ENCODE results near the gene C2CD2L. TPM values are rescaled to one million over a fixed set of nuclear protein-coding genes. Genes with fewer than 3 reads are reported as not detected.

The C2CD2L gene
- total RNA-seq, 1 experiment from 2014 or later: 14.7 TPM

DNA sequence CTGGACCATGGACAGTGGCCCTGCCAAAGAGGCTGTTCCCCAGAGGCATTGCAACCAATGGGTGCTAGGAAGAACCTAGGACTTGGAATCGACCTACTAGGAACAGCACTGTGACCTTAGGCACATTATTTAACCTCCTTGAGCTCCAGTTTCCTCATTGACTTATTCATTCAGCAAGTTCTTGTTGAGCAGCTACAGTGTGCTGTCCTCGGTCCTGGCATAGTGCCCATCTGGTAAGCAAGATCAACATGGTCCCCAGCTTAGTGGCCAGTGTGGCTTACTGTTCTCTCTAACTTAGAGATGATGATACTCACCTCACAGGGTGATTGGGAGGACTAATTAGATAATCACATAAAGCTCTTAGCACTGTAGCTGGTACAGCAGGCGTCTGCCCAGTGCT is 49.9 kb downstream of the C2CD2L start:
- Histone ChIP-seq H3K36me3 (ENCODE audit: control insufficient read depth, insufficient read depth, low read length) (no peaks in the 10 kb centered on the region), H3K4me3 (ENCODE audit: low read depth, low read length) (no peak overlapping the region), H3K4me1 (no peaks in the 10 kb centered on the region), H3K27me3 (replicated peaks; ENCODE audit: control insufficient read depth, insufficient read depth, low read length) (no peaks in the 10 kb centered on the region), H3K9me3 (no peaks in the 10 kb centered on the region)
- Mint-ChIP-seq H3K9me3 (ENCODE audit: unreplicated experiment) (no peaks in the 10 kb centered on the region), H3K4me3 (ENCODE audit: unreplicated experiment) (no peak overlapping the region), H3K4me1 (ENCODE audit: low read depth, unreplicated experiment) (peaks cover 6% of the 10 kb centered on the region), H3K36me3 (ENCODE audit: insufficient read depth, unreplicated experiment) (no peaks in the 10 kb centered on the region), H3K27ac (ENCODE audit: unreplicated experiment) (no peak overlapping the region), H3K27me3 (ENCODE audit: insufficient read depth, unreplicated experiment) (peaks cover 13% of the 10 kb centered on the region)
- POLR2A ChIA-PET: no interaction called here
- TF ChIP-seq, protein P1, sequence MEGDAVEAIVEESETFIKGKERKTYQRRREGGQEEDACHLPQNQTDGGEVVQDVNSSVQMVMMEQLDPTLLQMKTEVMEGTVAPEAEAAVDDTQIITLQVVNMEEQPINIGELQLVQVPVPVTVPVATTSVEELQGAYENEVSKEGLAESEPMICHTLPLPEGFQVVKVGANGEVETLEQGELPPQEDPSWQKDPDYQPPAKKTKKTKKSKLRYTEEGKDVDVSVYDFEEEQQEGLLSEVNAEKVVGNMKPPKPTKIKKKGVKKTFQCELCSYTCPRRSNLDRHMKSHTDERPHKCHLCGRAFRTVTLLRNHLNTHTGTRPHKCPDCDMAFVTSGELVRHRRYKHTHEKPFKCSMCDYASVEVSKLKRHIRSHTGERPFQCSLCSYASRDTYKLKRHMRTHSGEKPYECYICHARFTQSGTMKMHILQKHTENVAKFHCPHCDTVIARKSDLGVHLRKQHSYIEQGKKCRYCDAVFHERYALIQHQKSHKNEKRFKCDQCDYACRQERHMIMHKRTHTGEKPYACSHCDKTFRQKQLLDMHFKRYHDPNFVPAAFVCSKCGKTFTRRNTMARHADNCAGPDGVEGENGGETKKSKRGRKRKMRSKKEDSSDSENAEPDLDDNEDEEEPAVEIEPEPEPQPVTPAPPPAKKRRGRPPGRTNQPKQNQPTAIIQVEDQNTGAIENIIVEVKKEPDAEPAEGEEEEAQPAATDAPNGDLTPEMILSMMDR (IDR thresholded peaks at IDR 0.05; ENCODE audit: insufficient read depth in 1 of 2, low read depth in 1 of 2, low read length in 1 of 2, severe bottlenecking in 1 of 2, unreplicated experiment in 1 of 2): no peak
- CTCF ChIA-PET: interaction anchor here (0.6 to 3.8 kb wide), 6 partner anchors 8 to 55 kb away, joined by 3 to 19 read pairs (median 5); partner anchors contain the start of genes ABCG4, CBL, DPAGT1 and NHERF4
- BruUV-seq (replicated peaks): no TSS peak
- no peak for DNase-seq
- intact Hi-C loops (cut with micrococcal nuclease; ENCODE audit: unreplicated experiment): no loop called here

DNA sequence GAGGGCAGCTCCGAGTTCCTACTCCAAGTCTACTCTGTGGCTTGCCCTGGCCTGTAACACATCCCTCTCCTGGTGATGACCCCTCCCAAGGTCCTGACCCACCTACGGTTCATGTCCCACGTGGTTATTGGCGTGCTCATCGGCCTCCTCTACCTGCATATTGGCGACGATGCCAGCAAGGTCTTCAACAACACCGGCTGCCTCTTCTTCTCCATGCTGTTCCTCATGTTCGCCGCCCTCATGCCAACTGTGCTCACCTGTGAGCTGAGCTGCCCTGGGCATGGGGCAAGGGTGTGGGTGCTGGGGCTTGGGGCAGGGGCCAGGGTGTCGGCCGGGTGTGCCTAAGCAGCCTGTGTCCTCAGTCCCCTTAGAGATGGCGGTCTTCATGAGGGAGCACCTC is 51.3 kb downstream of the C2CD2L start:
- no peaks in the 10 kb centered on the region for H3K4me1 ChIP-seq
- peaks cover 16% of the 10 kb centered on the region for H3K27me3 Mint-ChIP-seq (ENCODE audit: insufficient read depth, unreplicated experiment)
- peaks cover 6% of the 10 kb centered on the region for H3K4me1 Mint-ChIP-seq (ENCODE audit: low read depth, unreplicated experiment)
- CTCF ChIA-PET: no interaction called here
- intact Hi-C loops (cut with micrococcal nuclease; ENCODE audit: unreplicated experiment): no loop called here
- BruUV-seq (replicated peaks): no TSS peak
- H3K9me3 Mint-ChIP-seq (ENCODE audit: unreplicated experiment): no peaks in the 10 kb centered on the region
- TF ChIP-seq, protein P1 (IDR thresholded peaks at IDR 0.05; ENCODE audit: insufficient read depth in 1 of 2, low read depth in 1 of 2, low read length in 1 of 2, severe bottlenecking in 1 of 2, unreplicated experiment in 1 of 2): no peak
- no peaks in the 10 kb centered on the region for H3K9me3 ChIP-seq
- POLR2A ChIA-PET: no interaction called here
- no peak overlapping the region for H3K4me3 Mint-ChIP-seq (ENCODE audit: unreplicated experiment)
- H3K36me3 ChIP-seq (ENCODE audit: control insufficient read depth, insufficient read depth, low read length): no peaks in the 10 kb centered on the region
- no peak overlapping the region for H3K27ac Mint-ChIP-seq (ENCODE audit: unreplicated experiment)
- no peak for DNase-seq
- no peaks in the 10 kb centered on the region for H3K36me3 Mint-ChIP-seq (ENCODE audit: insufficient read depth, unreplicated experiment)
- H3K4me3 ChIP-seq (ENCODE audit: low read depth, low read length): no peak overlapping the region
- H3K27me3 ChIP-seq (replicated peaks; ENCODE audit: control insufficient read depth, insufficient read depth, low read length): no peaks in the 10 kb centered on the region

DNA sequence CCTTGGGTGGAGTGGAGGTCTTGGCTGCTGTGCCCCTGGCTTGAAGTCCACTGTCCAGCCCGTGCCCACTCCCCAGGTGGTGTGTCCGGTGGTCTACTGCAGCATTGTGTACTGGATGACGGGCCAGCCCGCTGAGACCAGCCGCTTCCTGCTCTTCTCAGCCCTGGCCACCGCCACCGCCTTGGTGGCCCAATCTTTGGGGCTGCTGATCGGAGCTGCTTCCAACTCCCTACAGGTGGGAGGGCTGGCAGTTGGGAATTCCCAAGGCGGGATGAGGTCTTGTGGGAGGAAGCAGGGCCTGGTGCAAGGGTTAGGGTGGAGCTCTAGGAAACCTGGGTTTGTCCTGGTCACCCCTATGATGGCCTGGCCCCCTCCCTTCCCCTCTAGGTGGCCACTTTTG is 53.0 kb downstream of the C2CD2L start:
- ChIA-PET POLR2A (no interaction called here), CTCF (no interaction called here)
- peaks cover 13% of the 10 kb centered on the region for H3K27me3 Mint-ChIP-seq (ENCODE audit: insufficient read depth, unreplicated experiment)
- H3K27ac Mint-ChIP-seq (ENCODE audit: unreplicated experiment): no peak overlapping the region
- H3K4me1 ChIP-seq: no peaks in the 10 kb centered on the region
- no peaks in the 10 kb centered on the region for H3K9me3 ChIP-seq
- H3K4me3 ChIP-seq (ENCODE audit: low read depth, low read length): no peak overlapping the region
- H3K36me3 Mint-ChIP-seq (ENCODE audit: insufficient read depth, unreplicated experiment): no peaks in the 10 kb centered on the region
- BruUV-seq (replicated peaks): no TSS peak
- H3K4me3 Mint-ChIP-seq (ENCODE audit: unreplicated experiment): no peak overlapping the region
- H3K4me1 Mint-ChIP-seq (ENCODE audit: low read depth, unreplicated experiment): peaks cover 6% of the 10 kb centered on the region
- no peaks in the 10 kb centered on the region for H3K36me3 ChIP-seq (ENCODE audit: control insufficient read depth, insufficient read depth, low read length)
- intact Hi-C loops (cut with micrococcal nuclease; ENCODE audit: unreplicated experiment): no loop called here
- H3K9me3 Mint-ChIP-seq (ENCODE audit: unreplicated experiment): no peaks in the 10 kb centered on the region
- TF ChIP-seq, protein P1 (IDR thresholded peaks at IDR 0.05; ENCODE audit: insufficient read depth in 1 of 2, low read depth in 1 of 2, low read length in 1 of 2, severe bottlenecking in 1 of 2, unreplicated experiment in 1 of 2): no peak
- H3K27me3 ChIP-seq (replicated peaks; ENCODE audit: control insufficient read depth, insufficient read depth, low read length): no peaks in the 10 kb centered on the region
- no peak for DNase-seq
